ENCODE data around the gene HNRNPA3. TPM values are rescaled to one million over a fixed set of nuclear protein-coding genes. Genes with fewer than 3 reads are reported as not detected.

The HNRNPA3 gene
- total and polyA plus RNA-seq, 2 of the 13 experiments (the other 11 are each of a cell fraction or from before 2014, with no cell fraction given), result 73.3 to 97.7 TPM

- TF ChIP-seq BCLAF1 (IDR thresholded peaks at IDR 0.05), result no peak
- TF ChIP-seq PHF21A (CRISPR knock-in tag; IDR thresholded peaks at IDR 0.05), result peak; percentile 52; the same call in 1 of the 2 replicates
- no peak for TF ChIP-seq ZNF770 (CRISPR knock-in tag; IDR thresholded peaks at IDR 0.05)
- no peak for TF ChIP-seq CENPX (CRISPR knock-in tag; IDR thresholded peaks at IDR 0.05)
- TF ChIP-seq ZKSCAN8 (CRISPR knock-in tag; IDR thresholded peaks at IDR 0.05; ENCODE audit: borderline replicate concordance), result no peak; the same call in 1 of the 2 replicates
- TF ChIP-seq SPEN (CRISPR knock-in tag; IDR thresholded peaks at IDR 0.05; ENCODE audit: low read depth), result no peak; the same call in 1 of the 2 replicates
- peak; percentile 93 for TF ChIP-seq NKX3-1 (CRISPR knock-in tag; IDR thresholded peaks at IDR 0.05)
- 0 out of 2 replicates have a peak, but pooled peaks have one; percentile 67 for TF ChIP-seq ZBTB7B (CRISPR knock-in tag; IDR thresholded peaks at IDR 0.05)
- TF ChIP-seq NRL (CRISPR knock-in tag; IDR thresholded peaks at IDR 0.05; ENCODE audit: borderline replicate concordance), result no peak
- no peak for TF ChIP-seq RFX1 (IDR thresholded peaks at IDR 0.05)
- TF ChIP-seq SOX6 (IDR thresholded peaks at IDR 0.05), result no peak
- peak; percentile 70 for TF ChIP-seq SOX6 (CRISPR knock-in tag; IDR thresholded peaks at IDR 0.05)
- TF ChIP-seq ZNF318 (CRISPR knock-in tag; IDR thresholded peaks at IDR 0.05), result 0 out of 2 replicates have a peak, but pooled peaks have one; percentile 48
- TF ChIP-seq ZNF441 (CRISPR knock-in tag; IDR thresholded peaks at IDR 0.05; ENCODE audit: borderline replicate concordance), result no peak
- no peak for TF ChIP-seq FOSL1 (CRISPR knock-in tag; IDR thresholded peaks at IDR 0.05; ENCODE audit: borderline replicate concordance)
- no peak for TF ChIP-seq ZNF121 (CRISPR knock-in tag; IDR thresholded peaks at IDR 0.05)
Observed at GRCh38 chr2:177212106-177212890, at the start of gene HNRNPA3 (continued).

All from HepG2 (cell line).